T-helper 1 cell (primary cell): ENCODE results near the gene CSNK1G1.
"Not testable (repeated sequence)": the region's sequence is repeated elsewhere in the genome, so short reads cannot be mapped to it uniquely, and the experiment has no call there.

Experiments
- DNase-seq, 5 donors: peaks; one replicate each; pipeline ENCODE4 v3.0.0-alpha.2; 2012 to 2020

CSNK1G1 gene

DNA sequence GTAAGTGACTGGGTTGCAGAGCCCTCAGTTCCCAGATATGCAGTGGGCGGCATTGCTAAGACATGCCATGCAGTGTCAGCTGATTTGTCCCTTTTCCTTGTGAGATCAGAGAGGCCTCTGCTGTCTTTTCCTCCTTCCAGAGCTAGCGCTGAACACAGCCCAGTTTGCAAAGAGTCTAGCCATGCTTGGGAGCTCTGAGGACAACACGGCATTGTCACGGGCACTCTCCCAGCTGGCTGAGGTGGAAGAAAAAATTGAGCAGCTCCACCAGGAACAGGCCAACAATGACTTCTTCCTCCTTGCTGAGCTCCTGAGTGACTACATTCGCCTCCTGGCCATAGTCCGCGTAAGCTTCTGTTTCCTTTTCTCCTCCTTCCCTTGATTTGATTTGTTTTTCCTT is 224.4 kb downstream of the CSNK1G1 start:
- DNase-seq = no peak

DNA sequence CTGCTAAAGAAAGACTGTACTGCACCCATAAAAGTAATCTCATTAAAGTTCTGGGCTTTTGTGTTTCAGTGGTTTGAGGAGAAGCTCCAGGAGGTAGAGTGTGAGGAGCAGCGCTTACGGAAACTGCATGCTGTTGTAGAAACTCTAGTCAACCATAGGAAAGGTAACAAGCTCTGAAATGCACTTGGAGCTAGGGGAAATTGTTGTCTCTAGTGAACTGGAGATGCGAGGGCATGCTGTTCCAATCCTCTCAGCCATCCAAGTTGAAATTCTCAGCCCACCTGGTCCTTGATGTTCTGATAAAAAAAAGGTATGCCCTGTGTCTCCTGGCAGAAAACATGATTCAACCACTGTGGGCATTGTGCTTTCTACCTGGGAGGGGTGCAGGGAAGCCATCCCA is 225.8 kb downstream of the CSNK1G1 start:
- no peak for DNase-seq

DNA sequence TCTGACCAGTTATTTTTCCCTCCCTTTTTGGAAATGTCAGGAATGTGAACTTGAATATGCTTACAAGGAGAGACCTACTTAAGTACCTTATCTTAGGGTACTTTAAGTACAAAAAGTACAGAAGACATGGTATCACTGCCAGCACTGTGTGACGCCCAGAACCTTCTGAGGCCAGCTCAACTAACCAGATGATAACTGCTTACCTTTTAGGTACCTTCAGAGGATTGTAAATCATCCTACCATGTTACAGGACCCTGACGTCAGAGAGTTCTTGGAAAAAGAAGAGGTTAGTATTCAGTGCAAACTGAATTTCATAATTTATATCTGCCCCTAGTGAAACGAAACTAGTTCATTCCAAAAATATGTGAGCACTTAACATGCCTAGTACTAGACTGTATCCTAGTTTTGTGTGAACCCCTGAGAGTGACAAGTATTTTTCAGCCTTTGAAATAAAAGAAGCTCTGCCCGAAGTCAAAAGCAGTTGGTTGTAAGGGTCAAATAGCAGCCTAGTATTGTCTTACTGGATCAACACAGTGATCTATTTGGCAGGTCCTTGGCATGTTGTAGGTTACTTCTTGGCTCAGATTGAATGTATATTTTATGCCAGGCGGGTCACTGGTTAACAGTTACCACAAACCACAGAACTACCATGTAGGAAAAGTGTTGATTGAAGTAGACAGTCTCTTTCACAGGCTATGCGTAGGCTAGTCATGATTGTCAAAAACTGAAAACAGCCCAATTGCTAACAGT is 228.3 kb downstream of the CSNK1G1 start:
- no peak for DNase-seq

DNA sequence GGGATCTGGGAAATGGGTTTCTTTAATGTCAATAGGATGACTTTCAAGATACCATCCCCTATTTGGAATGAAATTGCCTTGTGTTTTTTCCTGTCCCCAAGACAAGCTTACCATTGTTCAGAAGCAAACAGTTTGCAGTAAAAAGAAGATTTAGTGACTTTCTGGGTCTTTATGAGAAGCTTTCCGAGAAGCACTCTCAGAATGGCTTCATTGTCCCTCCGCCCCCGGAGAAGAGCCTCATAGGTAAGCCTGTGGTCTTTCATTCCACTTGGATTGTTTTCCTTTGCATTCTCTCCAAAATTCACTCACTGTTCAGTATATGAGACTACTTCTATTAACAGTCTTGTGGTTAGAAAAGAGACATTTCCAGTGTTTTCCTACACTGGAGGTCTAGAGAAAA is 230.0 kb downstream of the CSNK1G1 start:
- DNase-seq = no peak

DNA sequence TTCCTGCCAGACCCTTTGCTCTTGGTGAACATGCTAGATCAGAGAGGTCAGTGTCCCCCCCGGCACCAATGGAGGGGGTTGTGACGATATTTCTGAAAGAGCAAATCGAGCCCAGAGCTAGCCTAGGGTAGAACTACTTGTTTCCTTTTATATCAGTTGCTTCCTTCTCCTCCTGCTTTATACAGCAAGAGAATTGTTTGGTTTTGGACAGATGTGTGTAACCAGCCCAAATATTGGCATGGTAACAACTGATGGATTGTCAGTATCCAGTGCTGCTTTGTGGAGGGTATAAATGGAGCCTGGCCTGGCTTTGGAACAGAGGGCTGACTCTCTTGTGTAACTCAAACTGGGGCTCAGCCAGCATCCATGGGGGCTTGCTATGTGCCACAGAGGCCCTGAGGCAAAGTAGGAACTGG is 233.0 kb downstream of the CSNK1G1 start:
- no peak for DNase-seq

DNA sequence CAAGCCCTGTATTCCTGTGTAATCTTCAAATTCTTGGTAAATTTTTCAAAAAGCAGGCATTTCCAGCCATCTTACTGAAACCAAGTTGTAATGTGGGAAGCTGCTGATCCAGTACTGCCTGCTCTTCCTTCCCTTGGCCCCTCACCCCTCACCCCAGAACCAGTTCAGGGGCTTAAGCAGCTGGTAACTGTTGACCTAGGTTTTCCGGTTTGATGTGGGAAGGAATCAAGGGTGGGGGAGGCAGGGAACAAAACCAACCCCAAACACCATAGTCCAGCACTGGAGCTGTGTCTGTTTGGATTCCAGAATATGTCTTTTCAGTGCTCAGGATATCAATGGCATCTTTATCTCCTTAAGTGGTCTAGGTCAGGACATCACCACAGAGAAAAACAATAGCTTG is 233.5 kb downstream of the CSNK1G1 start:
- DNase-seq = no peak

DNA sequence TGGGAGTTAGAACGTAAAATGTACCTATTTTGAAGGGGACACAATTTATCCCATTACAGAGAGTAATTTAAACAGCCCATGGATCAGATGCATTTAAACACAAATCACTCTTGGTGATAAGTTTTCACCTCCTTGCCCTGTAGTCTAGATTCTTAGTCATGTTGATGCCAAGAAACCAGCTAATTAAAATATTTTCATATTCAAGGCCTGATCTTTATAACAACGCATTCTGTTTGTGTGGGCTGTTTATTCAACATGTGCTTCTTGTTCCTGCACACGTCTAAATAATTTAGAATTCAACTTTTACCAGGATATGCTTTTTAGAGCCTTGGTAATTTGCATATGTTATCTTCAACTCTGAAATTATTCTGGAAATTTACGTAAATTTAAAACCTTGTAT is 234.4 kb downstream of the CSNK1G1 start:
- no peak for DNase-seq

DNA sequence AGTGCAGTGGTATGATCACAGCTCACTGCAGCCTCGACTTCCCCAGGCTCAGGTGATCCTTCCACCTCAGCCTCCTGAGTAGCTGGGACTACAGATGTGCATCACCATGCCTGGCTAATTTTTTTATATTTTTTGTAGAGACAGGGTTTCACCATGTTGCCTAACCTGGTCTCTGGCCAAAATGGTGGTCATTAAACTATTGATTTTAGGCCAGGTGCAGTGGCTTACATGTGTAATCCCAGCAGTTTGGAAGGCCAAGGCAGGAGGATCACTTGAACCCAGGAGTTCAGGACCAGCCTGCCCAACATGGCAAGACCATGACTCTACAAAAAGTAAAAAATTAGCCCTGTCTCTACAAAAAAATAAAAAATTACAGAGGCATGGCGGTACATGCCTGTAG is 235.7 kb downstream of the CSNK1G1 start:
- not testable (repeated sequence) for DNase-seq

DNA sequence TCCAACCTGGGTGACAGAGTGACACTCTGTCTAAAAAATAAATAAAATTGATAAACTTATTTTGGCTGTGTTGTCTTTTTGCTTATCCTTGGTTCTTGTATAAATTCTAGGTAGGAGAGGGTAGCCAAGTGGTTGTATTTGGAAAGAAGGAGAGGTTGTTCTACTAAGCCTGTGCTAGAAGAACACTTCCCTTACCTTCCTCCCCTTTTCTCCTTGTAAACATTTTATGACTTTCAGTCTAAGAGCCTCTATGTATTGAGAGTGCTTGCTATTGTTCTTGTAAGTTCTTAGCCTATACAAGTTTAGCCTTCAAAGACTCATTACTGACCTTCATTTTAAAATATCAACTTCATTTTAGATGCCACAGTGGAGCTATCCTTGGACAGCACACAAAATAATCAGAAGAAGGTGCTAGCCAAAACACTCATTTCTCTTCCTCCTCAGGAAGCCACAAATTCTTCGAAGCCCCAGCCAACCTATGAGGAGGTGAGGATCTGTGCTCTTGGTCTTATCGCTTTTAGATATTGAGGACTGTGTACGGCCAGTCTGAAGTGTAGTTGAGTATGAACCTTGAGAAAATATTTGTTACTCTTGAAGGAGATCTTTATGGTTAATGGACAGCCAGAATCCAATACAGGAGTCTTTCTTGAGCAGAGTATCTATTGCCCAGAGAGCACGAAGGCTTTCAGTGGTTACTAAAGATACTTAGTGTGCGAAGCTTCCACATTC is 238.1 kb downstream of the CSNK1G1 start:
- DNase-seq = no peak
